GM12878 (cell line): ENCODE data around the gene C19orf47. TPM values are rescaled to one million over a fixed set of nuclear protein-coding genes. Genes with fewer than 3 reads are reported as not detected.

Source experiments
- ASH2L ChIP-seq: fragments of 300-600, 200-600 bp; sonication (generic); IDR thresholded peaks from 2 replicates; pipeline ENCODE4 v1.6.1; 2017; ENCODE audit warnings: low read depth, mild to moderate bottlenecking, borderline replicate concordance
- ATF7 ChIP-seq: fragments of 450-650 bp; IDR thresholded peaks from 2 replicates; pipeline ENCODE4 v1.6.1; 2016; ENCODE audit warnings: low read depth, mild to moderate bottlenecking
- BHLHE40 ChIP-seq, 2 experiments: fragments of 450-650 bp in 1 of 2; IDR thresholded peaks; 2 replicates each; pipeline ENCODE4 v1.6.1; 2011 to 2017; ENCODE audit warnings: low read depth in 2 of 2, borderline replicate concordance in 1 of 2, improper control_type of control experiment in 1 of 2, low read length in 1 of 2, mild to moderate bottlenecking in 1 of 2
- CEBPB ChIP-seq, 2 experiments: fragments of 150-350 bp in 1 of 2; IDR thresholded peaks; 2 replicates each; pipeline ENCODE4 v1.6.1; 2012 to 2014; ENCODE audit warnings: low read depth in 2 of 2, low read length in 2 of 2, borderline replicate concordance in 1 of 2, inconsistent platforms in 1 of 2
- CTCF ChIP-seq, 3 experiments: IDR thresholded peaks in 2 of 3; conservative IDR thresholded peaks in 1 of 3; 2 replicates each; pipeline ENCODE4 v1.5.1; 2011; ENCODE audit warnings: low read depth in 3 of 3, low read length in 3 of 3, mild to moderate bottlenecking in 3 of 3, control low read depth in 2 of 3, moderate library complexity in 2 of 3, inconsistent platforms in 1 of 3, mixed read lengths in 1 of 3; ENCODE audit not compliant: control insufficient read depth in 2 of 3, insufficient read depth in 1 of 3; ENCODE audit errors: extremely low read depth in 1 of 3
- CUX1 ChIP-seq: IDR thresholded peaks from 2 replicates; pipeline ENCODE4 v1.6.1; 2012; ENCODE audit warnings: improper control_type of control experiment, low read depth, low read length; ENCODE audit not compliant: insufficient replicate concordance
- E2F4 ChIP-seq: IDR thresholded peaks from 2 replicates; pipeline ENCODE4 v1.6.1; 2012; ENCODE audit warnings: low read depth, low read length, improper control_type of control experiment
- GATAD2B ChIP-seq: fragments of 450-650 bp; conservative IDR thresholded peaks from 2 replicates; pipeline ENCODE4 v1.6.1; 2017; ENCODE audit warnings: low read depth, mild to moderate bottlenecking, moderate library complexity
- HCFC1 ChIP-seq: fragments of 150-350 bp; IDR thresholded peaks from 2 replicates; pipeline ENCODE4 v1.6.1; 2014; ENCODE audit warnings: low read length
- JUND ChIP-seq: IDR thresholded peaks from 2 replicates; pipeline ENCODE4 v1.6.1; 2012; ENCODE audit warnings: low read depth, mild to moderate bottlenecking, low read length, improper control_type of control experiment, moderate library complexity
- KDM1A ChIP-seq: fragments of 200-600 bp; sonication (generic); IDR thresholded peaks from 2 replicates; pipeline ENCODE4 v1.6.1; 2016; ENCODE audit warnings: borderline replicate concordance
- LARP7 ChIP-seq: fragments of 450-650 bp; IDR thresholded peaks from 2 replicates; pipeline ENCODE4 v1.6.1; 2017; ENCODE audit warnings: mild to moderate bottlenecking
- MAX ChIP-seq: IDR thresholded peaks from 2 replicates; pipeline ENCODE4 v1.6.1; 2012; ENCODE audit warnings: low read depth, low read length, improper control_type of control experiment
- MTA2 ChIP-seq: fragments of 450-650 bp; IDR thresholded peaks from 2 replicates; pipeline ENCODE4 v1.6.1; 2016; ENCODE audit warnings: low read depth, mild to moderate bottlenecking, moderate library complexity
- NR2C1 ChIP-seq: fragments of 450-650 bp; IDR thresholded peaks from 2 replicates; pipeline ENCODE4 v1.6.1; 2017; ENCODE audit warnings: antibody characterized with exemption, mild to moderate bottlenecking, moderate library complexity
- RB1 ChIP-seq: fragments of 450-650 bp; formaldehyde crosslinking; IDR thresholded peaks from 2 replicates; pipeline ENCODE4 v1.6.1; 2017; ENCODE audit warnings: mild to moderate bottlenecking, borderline replicate concordance
- RFX5 ChIP-seq: IDR thresholded peaks from 2 replicates; pipeline ENCODE4 v1.6.1; 2011; ENCODE audit warnings: low read depth, low read length, improper control_type of control experiment
- SIN3A ChIP-seq: IDR thresholded peaks from 2 replicates; pipeline ENCODE4 v1.6.1; 2012; ENCODE audit warnings: low read depth, low read length, improper control_type of control experiment
- SIX5 ChIP-seq: IDR thresholded peaks from 2 replicates; pipeline ENCODE4 v1.6.1; 2011; ENCODE audit warnings: mild to moderate bottlenecking, low read depth, low read length, moderate library complexity; ENCODE audit not compliant: severe bottlenecking
- SREBF1 ChIP-seq: IDR thresholded peaks from 2 replicates; pipeline ENCODE4 v1.6.1; 2012; ENCODE audit warnings: mild to moderate bottlenecking, low read length
- SRF ChIP-seq, 2 experiments: IDR thresholded peaks; 2 replicates each; pipeline ENCODE4 v1.6.1; 2011; ENCODE audit warnings: low read depth in 2 of 2, low read length in 2 of 2, mild to moderate bottlenecking in 1 of 2, moderate library complexity in 1 of 2
- ZNF207 ChIP-seq: fragments of 450-650 bp; IDR thresholded peaks from 2 replicates; pipeline ENCODE4 v1.6.1; 2014; ENCODE audit warnings: antibody characterized with exemption, mild to moderate bottlenecking, borderline replicate concordance
- ZNF217 ChIP-seq: fragments of 450-650 bp; IDR thresholded peaks from 2 replicates; pipeline ENCODE4 v1.6.1; 2017; ENCODE audit warnings: antibody characterized with exemption, mild to moderate bottlenecking
- ZNF274 ChIP-seq: IDR thresholded peaks from one replicate; pipeline ENCODE4 v1.8.0; 2011; ENCODE audit not compliant: insufficient read length, insufficient read depth
- ZSCAN29 ChIP-seq: fragments of 450-650 bp; IDR thresholded peaks from 2 replicates; pipeline ENCODE4 v1.6.1; 2017; ENCODE audit warnings: mild to moderate bottlenecking, moderate library complexity
- polyA plus RNA-seq, 11 experiments: library from polyadenylated mRNA; depleted of rRNA in 4 of 11; unstranded in 6 of 11; stranded (reverse) in 5 of 11; fragments of >200 nt; fragmentation: Nextera tagmentation in 4 of 11; fragmentation: Illumina TruSeq in 1 of 11; extraction: Ambion mirVana in 4 of 11; extraction: Trizol in 1 of 11; gene quantifications; 1 replicate in 1 of 11; 2 replicates in 10 of 11; pipeline versions ENCODE4 v1.2.1 to v1.2.3, GENCODE V29; 2011 to 2016; ENCODE audit warnings: inconsistent platforms in 2 of 11, missing spikeins in 2 of 11, low read depth in 1 of 11
- total RNA-seq, 4 experiments: library from RNA; depleted of rRNA in 3 of 4; stranded (reverse); fragments of >200 nt in 3 of 4; fragmentation: Illumina TruSeq in 1 of 4; extraction: Trizol in 1 of 4; gene quantifications; 2 replicates each; pipeline versions ENCODE4 v1.2.1 to v1.2.3, GENCODE V29; 2013 to 2021

C19orf47 gene
- total and polyA plus RNA-seq, 10 of the 15 experiments (the other 5 are each of a cell fraction or from before 2014, with no cell fraction given), result 0.11 to 29.1 (median 20.2) TPM

- no peak for TF ChIP-seq CUX1
- no peak for TF ChIP-seq NR2C1
- no peak for TF ChIP-seq JUND
- TF ChIP-seq SRF (IDR thresholded peaks at IDR 0.05; ENCODE audit: low read depth in 2 of 2, low read length in 2 of 2), result no peak
- no peak for TF ChIP-seq RFX5
- TF ChIP-seq SIN3A, result no peak
- TF ChIP-seq ZNF207, result no peak
- no peak for TF ChIP-seq HCFC1
- no peak for TF ChIP-seq ASH2L
- no peak for TF ChIP-seq SREBF1
- TF ChIP-seq CTCF (IDR thresholded peaks at IDR 0.05 in 2 of 3, conservative IDR thresholded peaks at IDR 0.05 in 1 of 3; ENCODE audit: control insufficient read depth in 2 of 3, extremely low read depth in 1 of 3, insufficient read depth in 1 of 3, low read depth in 3 of 3, low read length in 3 of 3), result no peak
- no peak for TF ChIP-seq CEBPB (IDR thresholded peaks at IDR 0.05; ENCODE audit: borderline replicate concordance in 1 of 2, low read depth in 2 of 2, low read length in 2 of 2)
- TF ChIP-seq E2F4, result no peak
- TF ChIP-seq LARP7, result no peak
- TF ChIP-seq SIX5, result no peak
- TF ChIP-seq ZNF274, result no peak
- TF ChIP-seq BHLHE40 (IDR thresholded peaks at IDR 0.05; ENCODE audit: borderline replicate concordance in 1 of 2, low read depth in 2 of 2, low read length in 1 of 2), result peak; percentile 25 to 71; a peak in 2 of 4 replicates
- no peak for TF ChIP-seq MAX
- TF ChIP-seq GATAD2B, result no peak; the same call in 1 of the 2 replicates
- TF ChIP-seq MTA2, result peak; percentile 75; the same call in 1 of the 2 replicates
- TF ChIP-seq RB1, result no peak
- no peak for TF ChIP-seq ZSCAN29
- no peak for TF ChIP-seq KDM1A
- peak; percentile 92 for TF ChIP-seq ATF7
- TF ChIP-seq ZNF217, result no peak
Observed at GRCh38 chr19:40358773-40359172, 10.6 kb upstream of the C19orf47 start (continued).
